Measurements from ENCODE around the gene TTC23.

TTC23 gene

GRCh38 chr15:99092554-99093172 is 156.7 kb downstream of the TTC23 start:
- no peak for DNase-seq
- TF ChIP-seq, protein P1, sequence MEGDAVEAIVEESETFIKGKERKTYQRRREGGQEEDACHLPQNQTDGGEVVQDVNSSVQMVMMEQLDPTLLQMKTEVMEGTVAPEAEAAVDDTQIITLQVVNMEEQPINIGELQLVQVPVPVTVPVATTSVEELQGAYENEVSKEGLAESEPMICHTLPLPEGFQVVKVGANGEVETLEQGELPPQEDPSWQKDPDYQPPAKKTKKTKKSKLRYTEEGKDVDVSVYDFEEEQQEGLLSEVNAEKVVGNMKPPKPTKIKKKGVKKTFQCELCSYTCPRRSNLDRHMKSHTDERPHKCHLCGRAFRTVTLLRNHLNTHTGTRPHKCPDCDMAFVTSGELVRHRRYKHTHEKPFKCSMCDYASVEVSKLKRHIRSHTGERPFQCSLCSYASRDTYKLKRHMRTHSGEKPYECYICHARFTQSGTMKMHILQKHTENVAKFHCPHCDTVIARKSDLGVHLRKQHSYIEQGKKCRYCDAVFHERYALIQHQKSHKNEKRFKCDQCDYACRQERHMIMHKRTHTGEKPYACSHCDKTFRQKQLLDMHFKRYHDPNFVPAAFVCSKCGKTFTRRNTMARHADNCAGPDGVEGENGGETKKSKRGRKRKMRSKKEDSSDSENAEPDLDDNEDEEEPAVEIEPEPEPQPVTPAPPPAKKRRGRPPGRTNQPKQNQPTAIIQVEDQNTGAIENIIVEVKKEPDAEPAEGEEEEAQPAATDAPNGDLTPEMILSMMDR (IDR thresholded peaks at IDR 0.05; ENCODE audit: low read length): no peak
- TF ChIP-seq EZH2 (optimal IDR thresholded peaks at IDR 0.05; ENCODE audit: low read depth, low read length): no peak
- no peak for TF ChIP-seq EZH2phosphoT487 (IDR thresholded peaks at IDR 0.05; ENCODE audit: low read length)
- Histone ChIP-seq H3K27ac (ENCODE audit: low read length) (no peak overlapping the region), H4K20me1 (ENCODE audit: insufficient read depth, low read length) (no peaks in the 10 kb centered on the region), H3K9ac (ENCODE audit: low read length) (no peak overlapping the region), H3K9me3 (replicated peaks; ENCODE audit: insufficient read depth, low read length) (no peaks in the 10 kb centered on the region), H3K79me2 (ENCODE audit: low read length) (no peaks in the 10 kb centered on the region), H3K4me3 (ENCODE audit: low read length) (no peak overlapping the region), H3K27me3 (replicated peaks; ENCODE audit: insufficient read depth, low read length) (no peaks in the 10 kb centered on the region), H3K4me1 (ENCODE audit: low read length) (peaks cover 13% of the 10 kb centered on the region), H3K36me3 (replicated peaks; ENCODE audit: insufficient read depth, low read length) (no peaks in the 10 kb centered on the region), H3K4me2 (ENCODE audit: low read depth, low read length) (no peak overlapping the region), H2AFZ (ENCODE audit: low read length) (no peak overlapping the region), H3F3A (ENCODE audit: insufficient read depth, low read length) (peaks cover 5% of the 10 kb centered on the region), H3K9me2 (replicated peaks; ENCODE audit: insufficient read depth, low read length) (no peaks in the 10 kb centered on the region)

DNA sequence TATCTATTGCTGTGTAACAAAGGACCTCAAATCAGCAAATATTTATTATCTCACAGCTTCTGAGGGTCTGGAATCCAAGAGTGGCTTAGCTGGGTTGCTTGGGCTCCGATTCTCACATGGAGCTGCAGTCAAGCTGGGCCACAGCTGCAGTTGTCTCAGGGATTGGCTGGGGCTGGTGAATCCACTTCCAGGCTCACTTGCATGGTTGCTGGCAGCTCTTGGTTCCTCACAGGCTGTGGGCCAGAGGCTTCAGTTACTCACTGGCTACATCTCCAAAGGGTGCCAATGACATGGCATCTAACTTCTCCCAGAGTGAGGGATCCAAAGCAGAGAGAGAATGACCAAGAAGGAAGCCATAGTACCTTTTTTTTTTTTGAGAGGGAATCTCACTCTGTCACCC is 158.4 kb downstream of the TTC23 start:
- Histone ChIP-seq H3K27ac (ENCODE audit: low read length) (peak overlapping the region; percentile 74; the same call in 1 of the 2 replicates), H3K79me2 (ENCODE audit: low read length) (no peaks in the 10 kb centered on the region), H3K9me2 (replicated peaks; ENCODE audit: insufficient read depth, low read length) (no peaks in the 10 kb centered on the region), H3K36me3 (replicated peaks; ENCODE audit: insufficient read depth, low read length) (no peaks in the 10 kb centered on the region), H3K9me3 (replicated peaks; ENCODE audit: insufficient read depth, low read length) (no peaks in the 10 kb centered on the region), H3K4me1 (ENCODE audit: low read length) (peaks cover 12% of the 10 kb centered on the region), H3F3A (ENCODE audit: insufficient read depth, low read length) (peaks cover 5% of the 10 kb centered on the region), H2AFZ (ENCODE audit: low read length) (no peak overlapping the region), H3K27me3 (replicated peaks; ENCODE audit: insufficient read depth, low read length) (no peaks in the 10 kb centered on the region), H3K4me3 (ENCODE audit: low read length) (no peak overlapping the region), H3K9ac (ENCODE audit: low read length) (no peak overlapping the region), H4K20me1 (ENCODE audit: insufficient read depth, low read length) (no peaks in the 10 kb centered on the region), H3K4me2 (ENCODE audit: low read depth, low read length) (peak overlapping the region; percentile 61; the same call in 1 of the 2 replicates)
- DNase-seq: no peak
- TF ChIP-seq EZH2phosphoT487 (IDR thresholded peaks at IDR 0.05; ENCODE audit: low read length) (no peak), EZH2 (optimal IDR thresholded peaks at IDR 0.05; ENCODE audit: low read depth, low read length) (no peak)
- TF ChIP-seq, protein P1 (IDR thresholded peaks at IDR 0.05; ENCODE audit: low read length): no peak

- no peaks in the 10 kb centered on the region for H3K9me2 ChIP-seq (replicated peaks; ENCODE audit: insufficient read depth, low read length)
- H3K4me2 ChIP-seq (ENCODE audit: low read depth, low read length): peak overlapping the region; percentile 61
- no peaks in the 10 kb centered on the region for H3K79me2 ChIP-seq (ENCODE audit: low read length)
- H3K27me3 ChIP-seq (replicated peaks; ENCODE audit: insufficient read depth, low read length): no peaks in the 10 kb centered on the region
- peaks cover 5% of the 10 kb centered on the region for H3F3A ChIP-seq (ENCODE audit: insufficient read depth, low read length)
- TF ChIP-seq, protein P1 (IDR thresholded peaks at IDR 0.05; ENCODE audit: low read length): no peak
- no peak for TF ChIP-seq EZH2phosphoT487 (IDR thresholded peaks at IDR 0.05; ENCODE audit: low read length)
- no peak for TF ChIP-seq EZH2 (optimal IDR thresholded peaks at IDR 0.05; ENCODE audit: low read depth, low read length)
- H3K9me3 ChIP-seq (replicated peaks; ENCODE audit: insufficient read depth, low read length): no peaks in the 10 kb centered on the region
- DNase-seq: peak; percentile 80
- H3K27ac ChIP-seq (ENCODE audit: low read length): peak overlapping the region; percentile 74
- H3K36me3 ChIP-seq (replicated peaks; ENCODE audit: insufficient read depth, low read length): no peaks in the 10 kb centered on the region
- peak overlapping the region; percentile 79 for H2AFZ ChIP-seq (ENCODE audit: low read length)
- peaks cover 12% of the 10 kb centered on the region for H3K4me1 ChIP-seq (ENCODE audit: low read length)
- H4K20me1 ChIP-seq (ENCODE audit: insufficient read depth, low read length): no peaks in the 10 kb centered on the region
- peak overlapping the region; percentile 28; the same call in 1 of the 2 replicates for H3K9ac ChIP-seq (ENCODE audit: low read length)
- no peak overlapping the region for H3K4me3 ChIP-seq (ENCODE audit: low read length)
These were observed 159.2 kb downstream of the TTC23 start for GRCh38 chr15:99090011-99090699.

Measured in MM.1S (cell line).